NCI-H748 treated with DMSO at 0.1 percent for 48 hours (cell line): Measurements from ENCODE around the gene PTCH1.

Experiments used
- DNase-seq: peaks from one replicate; lab custom pipeline; 2025; lab: John Stamatoyannopoulos, UW

PTCH1 gene

DNA sequence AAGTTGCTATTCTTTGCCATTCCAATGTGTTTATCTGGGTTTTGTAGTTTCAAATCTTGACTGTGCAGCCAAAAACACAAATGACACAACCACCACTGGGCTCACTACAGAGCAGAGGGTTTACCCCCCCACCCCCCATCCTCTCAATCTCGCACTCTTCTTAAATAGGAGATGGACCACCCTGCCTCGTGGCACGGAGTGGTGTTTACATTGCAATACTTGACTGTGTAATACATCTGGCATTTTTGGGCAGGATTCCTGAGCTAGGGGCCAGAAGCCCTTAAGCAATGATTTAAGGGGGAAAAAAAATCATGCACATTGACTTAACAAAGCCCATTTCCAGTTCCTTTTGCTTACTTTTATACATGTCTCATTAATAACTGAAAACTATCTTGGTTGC lies 19.0 kb downstream of the PTCH1 start:
- DNase-seq = no peak

DNA sequence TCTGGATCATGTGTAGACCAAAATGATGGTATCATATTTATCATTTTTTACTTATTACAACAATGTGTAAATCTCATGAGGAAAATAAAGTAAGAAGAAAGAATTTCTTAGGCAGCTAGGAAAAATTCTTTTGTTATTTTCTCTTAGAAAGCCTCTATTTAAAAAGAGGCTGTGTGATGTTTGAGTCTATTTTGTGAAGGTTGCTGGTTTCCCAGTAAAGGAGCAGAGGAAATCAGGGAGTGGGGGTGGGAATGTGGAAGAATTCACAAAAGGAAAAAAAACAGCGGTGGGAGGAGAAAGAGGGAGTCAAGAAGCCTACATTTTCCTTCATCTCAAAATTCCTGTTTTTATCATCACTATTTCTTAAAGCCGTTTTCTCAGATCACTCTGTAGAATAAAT lies 20.1 kb downstream of the PTCH1 start:
- DNase-seq = no peak

DNA sequence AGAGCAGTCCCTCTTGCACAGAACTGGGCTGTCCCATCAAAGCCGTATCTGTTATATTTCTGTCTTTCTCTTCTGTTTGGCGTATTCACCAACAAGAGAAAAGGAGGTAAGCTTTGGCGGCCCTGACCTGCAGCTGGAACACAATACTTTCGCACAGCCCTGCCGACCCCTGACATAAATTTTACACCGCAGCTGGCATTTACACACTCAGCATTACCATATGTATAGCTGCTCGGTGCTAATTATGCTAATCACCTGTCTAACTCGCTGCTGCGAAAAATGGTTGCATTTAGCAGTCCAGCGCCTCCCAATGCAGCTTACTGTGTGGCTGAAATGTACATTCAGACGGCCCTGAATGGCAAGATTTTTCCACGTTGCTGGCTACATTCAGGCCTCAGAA lies 20.8 kb downstream of the PTCH1 start:
- no peak for DNase-seq

GRCh38 chr9:95495529-95495928 lies 21.2 kb downstream of the PTCH1 start:
- DNase-seq = no peak

- peak; percentile 76 for DNase-seq
Measured at GRCh38 chr9:95494416-95495371, 22.1 kb downstream of the PTCH1 start.

DNA sequence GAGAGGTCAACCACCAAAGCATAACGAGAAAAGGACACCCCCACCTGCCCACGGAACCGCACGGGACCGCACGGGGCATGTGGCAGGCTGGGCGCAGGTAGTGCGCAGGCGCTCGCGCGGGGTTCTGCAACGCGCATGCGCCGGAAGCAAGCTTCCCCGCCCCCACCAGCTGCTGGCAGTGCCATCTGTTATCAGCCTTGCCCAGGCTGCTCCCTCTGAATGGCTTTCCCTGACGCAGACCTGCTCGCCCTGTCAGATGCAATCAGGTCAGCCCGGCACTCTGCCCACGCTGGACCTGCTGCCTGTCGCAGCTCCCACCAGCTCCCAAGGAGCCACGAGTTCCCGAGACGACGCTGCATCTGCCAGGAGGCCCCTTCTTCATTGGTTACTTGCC lies 22.8 kb downstream of the PTCH1 start:
- DNase-seq = peak; percentile 79

- no peak for DNase-seq
Measured at GRCh38 chr9:95493402-95493801, 23.4 kb downstream of the PTCH1 start.

GRCh38 chr9:95491543-95492320 lies 25.0 kb downstream of the PTCH1 start:
- DNase-seq = no peak

GRCh38 chr9:95488954-95489353 lies 27.8 kb downstream of the PTCH1 start:
- DNase-seq = no peak

DNA sequence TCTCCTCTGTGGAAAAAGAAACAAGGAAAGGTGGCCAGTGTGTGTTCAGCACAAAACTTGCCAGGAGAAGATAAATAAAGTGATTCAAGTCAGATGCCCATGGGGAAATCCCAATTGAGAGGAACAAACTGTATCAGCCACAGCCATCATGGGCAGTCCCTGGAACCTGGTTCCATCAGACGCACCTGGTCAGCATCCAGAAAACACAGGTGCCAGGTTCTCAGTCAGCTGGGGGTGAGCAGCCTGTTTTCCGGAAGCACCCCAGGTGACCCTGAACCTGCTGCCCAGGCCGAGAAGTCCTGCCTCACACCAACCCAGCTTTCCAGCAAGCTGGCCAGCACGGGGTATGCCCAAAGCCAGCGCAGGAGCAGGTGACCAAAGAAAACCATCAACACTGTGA lies 30.5 kb downstream of the PTCH1 start:
- DNase-seq = no peak

GRCh38 chr9:95484225-95484624 lies 32.5 kb downstream of the PTCH1 start:
- DNase-seq = no peak

DNA sequence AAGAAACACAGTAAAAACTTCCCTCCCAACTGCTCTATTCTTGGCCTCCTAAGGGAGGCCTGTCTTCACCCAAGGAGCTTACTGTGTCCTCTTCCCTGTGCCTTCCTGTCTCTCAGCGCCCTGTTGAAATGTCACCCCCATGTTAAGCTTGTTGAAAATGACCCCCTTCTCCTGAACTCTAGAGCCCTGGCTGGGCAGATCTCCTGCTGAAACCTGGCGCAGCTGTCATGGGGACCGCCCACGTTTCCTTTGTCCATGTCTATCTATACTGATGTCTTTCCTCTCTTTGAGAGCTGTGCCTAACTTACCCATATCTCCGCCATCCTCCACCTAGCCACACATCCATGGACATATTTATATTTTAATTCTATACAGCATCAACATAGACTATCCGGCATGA lies 33.3 kb downstream of the PTCH1 start:
- no peak for DNase-seq

- no peak for DNase-seq
Measured at GRCh38 chr9:95482621-95483020, 34.1 kb downstream of the PTCH1 start.

DNA sequence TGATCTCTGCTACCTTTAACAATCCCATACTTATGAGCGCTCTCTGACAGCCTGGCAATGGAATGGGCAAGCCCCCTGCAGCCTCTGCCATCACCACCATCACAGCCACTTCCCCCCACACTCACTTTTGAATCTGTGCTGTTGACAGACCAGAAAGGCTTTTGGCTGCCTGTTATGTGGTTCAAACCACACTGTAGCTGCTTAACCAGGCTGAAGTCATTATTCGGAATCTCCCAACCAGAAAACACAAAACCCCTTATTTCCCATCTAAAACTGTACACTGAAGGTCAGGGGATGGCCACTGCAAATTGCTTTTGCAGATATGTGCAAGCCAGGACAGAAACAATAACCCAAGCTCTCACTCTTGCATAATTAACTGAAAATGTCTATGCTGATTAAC lies 35.8 kb downstream of the PTCH1 start:
- DNase-seq = no peak

DNA sequence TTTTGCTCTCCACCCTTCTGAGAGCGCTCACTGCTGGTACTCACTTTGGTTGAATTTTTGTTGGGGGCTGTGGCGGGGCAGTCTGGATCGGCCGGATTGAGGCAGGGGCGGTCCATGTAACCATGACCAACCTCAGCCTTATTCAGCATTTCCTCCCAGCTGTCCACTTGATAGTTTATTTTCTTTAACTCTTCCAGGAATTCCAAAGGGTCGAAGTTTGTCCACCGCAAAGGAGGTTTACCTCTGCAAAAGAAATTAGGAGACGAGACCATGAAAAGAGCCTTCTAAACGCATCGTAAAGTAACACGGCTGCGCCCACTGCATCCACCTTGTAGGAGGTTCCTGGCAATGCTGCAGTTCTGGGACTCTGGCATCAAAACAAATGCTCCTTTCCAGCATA lies 36.4 kb downstream of the PTCH1 start:
- no peak for DNase-seq

- no peak for DNase-seq
Measured at GRCh38 chr9:95479330-95479729, 37.4 kb downstream of the PTCH1 start.

DNA sequence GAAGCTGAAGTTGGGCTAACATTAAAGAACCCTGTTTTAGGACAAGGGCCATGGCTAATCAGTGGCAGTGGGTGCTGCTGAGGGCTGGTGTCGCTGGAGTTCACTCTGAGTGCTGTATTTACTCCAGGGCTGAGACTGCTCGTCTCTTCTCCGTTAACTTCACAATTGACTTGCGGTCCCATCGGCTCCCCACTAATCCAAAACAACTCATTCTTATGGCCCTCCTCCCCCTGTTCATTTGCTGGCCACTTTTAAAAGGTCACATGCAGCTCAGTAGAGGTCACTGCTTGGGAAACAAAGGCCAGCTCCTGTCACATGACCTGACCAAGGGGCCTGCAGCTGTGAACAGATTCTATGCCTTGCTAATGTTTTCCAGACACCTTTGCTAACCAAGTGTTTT lies 38.4 kb downstream of the PTCH1 start:
- DNase-seq = no peak

- DNase-seq = no peak
Measured at GRCh38 chr9:95477885-95478284, 38.9 kb downstream of the PTCH1 start.

DNA sequence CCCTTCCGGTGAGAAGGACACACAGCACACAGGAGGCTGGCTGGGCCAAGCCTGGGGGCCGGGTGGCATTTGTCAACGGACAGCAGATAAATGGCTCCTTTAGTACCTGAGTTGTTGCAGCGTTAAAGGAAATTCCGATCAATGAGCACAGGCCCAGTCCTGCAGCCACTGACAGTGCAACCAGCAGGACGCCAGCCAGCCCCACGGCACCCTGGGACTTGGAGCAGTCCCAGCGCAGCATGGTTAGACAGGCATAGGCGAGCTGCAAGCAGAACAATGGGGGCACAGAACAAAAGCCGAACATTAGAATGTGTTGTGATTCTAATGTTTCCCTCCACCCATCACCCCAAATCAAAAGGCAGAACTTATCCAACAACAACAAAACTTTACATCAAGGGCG lies 39.3 kb downstream of the PTCH1 start:
- DNase-seq = no peak

DNA sequence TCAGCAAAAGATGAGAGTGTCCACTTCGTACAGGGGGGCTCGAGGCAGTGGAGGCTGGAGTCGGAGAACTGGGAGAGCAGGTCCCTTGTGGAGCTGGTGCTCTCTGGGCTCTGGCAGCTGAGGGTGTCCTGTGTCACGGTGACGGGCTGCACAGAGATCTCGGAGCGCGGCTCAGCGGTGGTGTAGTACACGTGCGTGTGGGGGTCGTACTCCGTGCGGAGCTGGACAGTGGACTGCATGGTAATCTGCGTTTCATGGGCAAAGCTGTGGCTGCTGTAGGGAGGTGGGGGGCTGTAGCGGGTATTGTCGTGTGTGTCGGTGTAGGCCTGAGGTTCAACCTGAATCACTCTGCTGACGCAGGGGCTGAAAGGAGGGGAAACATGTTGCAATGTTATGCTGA lies 48.0 kb downstream of the PTCH1 start:
- DNase-seq = no peak

GRCh38 chr9:95465115-95465514 lies 51.7 kb downstream of the PTCH1 start:
- no peak for DNase-seq

DNA sequence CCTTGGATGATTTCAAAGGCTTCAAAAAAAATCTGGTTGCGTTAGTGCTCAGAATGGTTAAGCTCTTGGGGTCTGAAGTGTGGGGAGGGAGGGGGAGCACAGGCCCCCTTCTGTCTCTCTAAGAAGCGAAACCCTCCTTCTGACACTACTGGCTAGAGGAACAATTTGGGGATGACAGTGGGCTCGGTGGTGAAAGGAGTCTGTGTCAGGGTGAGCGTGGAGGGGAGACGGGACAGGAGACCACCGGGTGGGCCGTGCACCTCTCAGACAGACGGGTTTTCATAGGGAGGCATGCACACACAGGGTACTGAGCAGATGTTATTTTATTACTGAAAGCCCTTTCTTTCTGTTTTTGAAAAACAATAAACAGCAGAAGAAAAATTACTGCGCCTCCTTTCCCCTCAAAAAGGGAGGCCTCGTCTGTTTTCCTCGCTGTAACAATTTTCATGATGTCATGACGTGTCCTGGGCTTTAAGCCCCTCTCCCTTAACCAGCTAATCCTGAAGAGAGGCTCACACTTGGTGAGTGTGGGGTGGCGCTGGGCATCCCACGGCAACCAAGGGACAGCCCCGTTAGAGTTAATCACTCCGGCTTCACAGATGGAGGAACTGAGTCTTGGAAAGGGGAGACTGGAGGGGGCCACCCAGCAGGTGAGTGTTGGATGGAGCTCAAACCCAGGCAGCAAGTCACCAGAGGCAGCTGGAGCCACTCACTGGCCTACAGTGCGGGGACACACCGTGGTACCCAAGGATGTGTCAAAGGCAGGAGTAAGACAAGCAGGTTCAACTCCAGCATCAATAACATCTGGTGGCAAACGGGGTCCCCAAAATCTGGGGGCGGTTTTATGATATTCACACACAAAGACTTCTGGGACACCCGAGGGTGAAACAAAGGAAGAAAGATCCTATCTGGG lies 53.4 kb downstream of the PTCH1 start:
- no peak for DNase-seq
